Vagina (tissue), 2 donors: ENCODE data around the gene ZNF418.
"Not testable (repeated sequence)": the region's sequence is repeated elsewhere in the genome, so short reads cannot be mapped to it uniquely, and the experiment has no call there.

ENCODE experiments used
- CTCF ChIP-seq, 3 experiments: fragments of 450-650 bp in 2 of 3; fragments of 200-600 bp in 1 of 3; sonication (generic) in 1 of 3; IDR thresholded peaks; one replicate each; pipeline ENCODE4 v1.5.1; 2017 to 2019; ENCODE audit warnings: antibody characterized with exemption in 3 of 3, mild to moderate bottlenecking in 2 of 3, moderate library complexity in 2 of 3
- POLR2A ChIP-seq, 2 donors: fragments of 450-650 bp; IDR thresholded peaks; one replicate each; pipeline ENCODE4 v1.6.1; 2017; ENCODE audit warnings: antibody characterized with exemption in 2 of 2, mild to moderate bottlenecking in 2 of 2, moderate library complexity in 2 of 2

DNA sequence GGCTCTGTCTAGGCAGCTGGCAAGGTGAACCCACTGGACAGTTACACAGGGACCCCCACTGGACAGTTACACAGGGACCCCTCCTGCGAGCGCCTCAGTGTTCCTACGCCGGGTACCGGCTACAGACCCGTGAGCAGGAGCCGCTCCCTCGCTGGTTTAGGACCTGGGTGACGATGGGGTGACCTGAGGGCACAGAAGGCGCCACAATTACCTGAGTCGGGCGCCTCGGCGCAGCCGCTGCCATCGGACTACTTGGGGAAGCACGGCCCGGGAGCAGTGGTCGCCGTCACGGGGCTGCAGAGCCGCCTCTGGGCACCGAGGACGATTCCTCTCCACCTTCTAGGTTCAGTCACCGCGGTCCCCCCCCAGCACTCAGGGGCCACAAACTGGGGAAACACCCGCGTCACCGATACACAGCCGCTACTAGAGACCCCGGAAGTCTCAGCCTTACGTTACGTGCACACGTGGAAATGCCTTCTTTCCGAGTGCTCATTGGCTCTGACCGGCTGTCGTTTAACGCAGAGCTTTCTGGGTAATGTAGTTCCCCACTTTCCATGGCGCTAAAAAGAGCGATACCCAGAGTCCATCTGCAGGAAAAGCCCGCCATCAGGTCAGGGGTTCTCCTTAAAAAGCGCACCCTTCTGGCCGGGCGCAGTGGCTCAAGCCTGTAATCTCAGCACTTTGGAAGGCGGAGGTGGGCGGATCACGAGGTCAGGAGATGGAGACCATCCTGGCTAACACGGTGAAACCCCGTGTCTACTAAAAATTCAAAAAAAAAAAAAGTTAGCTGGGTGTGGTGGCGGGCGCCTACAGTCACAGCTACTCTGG lies 18.8 kb downstream of the ZNF418 start, which contains the start of gene ZNF417:
- not testable (repeated sequence) for TF ChIP-seq CTCF (IDR thresholded peaks at IDR 0.05)
- peak in 1 of 2 donors; percentile 22 for TF ChIP-seq POLR2A (IDR thresholded peaks at IDR 0.05)
